ENCODE data around the gene POLE2.
A peak's percentile ranks its signal among the peaks of the same experiment; 100 is the strongest.

Gene POLE2

DNA sequence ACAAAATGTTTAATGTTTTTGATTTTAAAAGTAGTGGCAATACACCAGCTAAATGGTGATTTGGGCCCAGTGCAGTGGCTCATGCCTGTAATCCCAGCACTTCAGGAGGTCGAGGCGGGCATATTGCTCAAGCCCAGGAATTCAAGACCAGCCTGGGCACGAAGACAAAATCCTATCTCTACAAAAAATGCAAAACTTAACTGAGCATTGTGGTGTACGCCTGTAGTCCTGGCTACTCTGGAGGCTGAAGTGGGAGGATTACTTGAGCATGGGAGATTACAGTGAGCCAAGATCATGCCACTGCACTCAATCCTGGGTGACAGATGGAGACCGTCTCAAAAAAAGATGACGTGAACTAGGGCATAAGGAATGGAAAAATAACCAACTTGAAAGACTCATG, 72.2 kb downstream of the POLE2 start:
- no peak for DNase-seq

DNA sequence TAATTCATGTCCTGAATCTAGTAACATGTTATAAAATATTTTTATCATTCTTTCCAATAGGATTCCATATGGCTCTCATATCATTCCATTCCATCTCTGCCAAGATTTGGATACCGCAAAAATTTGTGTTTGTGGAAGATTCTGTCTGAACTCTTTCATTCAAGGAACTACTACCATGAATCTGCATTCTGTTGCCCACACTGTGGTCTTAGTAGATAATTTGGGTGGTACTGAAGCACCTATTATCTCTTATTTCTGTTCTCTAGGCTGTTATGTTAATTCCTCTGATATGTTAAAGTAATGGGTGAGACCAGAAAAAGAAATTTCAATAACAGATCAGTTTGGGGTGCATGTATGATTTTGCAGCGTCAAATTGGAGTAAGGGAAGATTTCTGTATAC, 73.8 kb downstream of the POLE2 start:
- DNase-seq = no peak

DNA sequence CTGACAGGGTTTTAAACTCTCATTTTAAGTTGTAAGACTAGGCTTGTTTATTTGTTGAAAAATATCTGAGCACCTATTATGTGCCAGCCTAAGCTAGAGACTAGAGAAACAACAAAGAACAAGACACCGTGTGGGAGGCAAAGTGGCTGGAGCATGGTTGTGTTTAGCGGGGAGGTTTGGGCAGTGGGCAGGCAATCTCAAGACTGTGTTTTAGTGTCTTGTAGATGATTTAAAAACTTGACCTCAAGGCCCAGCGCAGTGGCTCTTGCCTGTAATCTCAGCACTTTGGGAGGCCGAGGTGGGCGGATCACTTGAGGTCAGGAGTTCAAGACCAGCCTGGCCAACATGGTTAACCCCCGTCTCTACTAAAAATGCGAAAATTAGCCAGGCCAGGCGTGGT, 75.3 kb downstream of the POLE2 start:
- no peak for DNase-seq

DNA sequence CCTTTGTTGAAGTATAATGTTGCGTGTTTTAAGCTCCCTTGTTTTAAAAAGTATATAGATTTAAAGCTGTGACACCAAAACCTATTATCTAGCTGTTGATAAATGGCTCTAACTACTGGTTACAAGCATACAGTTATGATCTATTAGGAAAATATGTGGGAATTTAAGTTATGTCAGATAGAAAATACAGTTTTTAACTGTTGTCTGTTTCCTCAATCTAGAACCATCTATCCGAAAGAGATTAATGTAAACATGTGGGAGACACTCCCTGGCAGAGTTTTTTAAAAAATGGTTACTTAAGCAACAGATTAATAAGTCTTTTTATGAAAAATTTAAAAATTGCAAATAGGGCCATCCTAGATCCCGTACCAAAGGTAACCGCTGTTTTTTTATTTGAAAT, 75.8 kb downstream of the POLE2 start:
- DNase-seq = no peak

DNA sequence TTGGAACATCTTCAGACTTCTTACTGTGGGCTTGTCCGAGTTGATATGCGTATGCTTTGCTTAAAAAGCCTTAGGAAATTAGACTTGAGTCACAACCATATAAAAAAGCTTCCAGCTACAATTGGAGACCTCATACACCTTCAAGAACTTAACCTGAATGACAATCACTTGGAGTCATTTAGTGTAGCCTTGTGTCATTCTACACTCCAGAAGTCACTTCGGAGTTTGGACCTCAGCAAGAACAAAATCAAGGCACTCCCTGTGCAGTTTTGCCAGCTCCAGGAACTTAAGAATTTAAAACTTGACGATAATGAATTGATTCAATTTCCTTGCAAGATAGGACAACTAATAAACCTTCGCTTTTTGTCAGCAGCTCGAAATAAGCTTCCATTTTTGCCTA, 80.4 kb downstream of the POLE2 start:
- DNase-seq = no peak

DNA sequence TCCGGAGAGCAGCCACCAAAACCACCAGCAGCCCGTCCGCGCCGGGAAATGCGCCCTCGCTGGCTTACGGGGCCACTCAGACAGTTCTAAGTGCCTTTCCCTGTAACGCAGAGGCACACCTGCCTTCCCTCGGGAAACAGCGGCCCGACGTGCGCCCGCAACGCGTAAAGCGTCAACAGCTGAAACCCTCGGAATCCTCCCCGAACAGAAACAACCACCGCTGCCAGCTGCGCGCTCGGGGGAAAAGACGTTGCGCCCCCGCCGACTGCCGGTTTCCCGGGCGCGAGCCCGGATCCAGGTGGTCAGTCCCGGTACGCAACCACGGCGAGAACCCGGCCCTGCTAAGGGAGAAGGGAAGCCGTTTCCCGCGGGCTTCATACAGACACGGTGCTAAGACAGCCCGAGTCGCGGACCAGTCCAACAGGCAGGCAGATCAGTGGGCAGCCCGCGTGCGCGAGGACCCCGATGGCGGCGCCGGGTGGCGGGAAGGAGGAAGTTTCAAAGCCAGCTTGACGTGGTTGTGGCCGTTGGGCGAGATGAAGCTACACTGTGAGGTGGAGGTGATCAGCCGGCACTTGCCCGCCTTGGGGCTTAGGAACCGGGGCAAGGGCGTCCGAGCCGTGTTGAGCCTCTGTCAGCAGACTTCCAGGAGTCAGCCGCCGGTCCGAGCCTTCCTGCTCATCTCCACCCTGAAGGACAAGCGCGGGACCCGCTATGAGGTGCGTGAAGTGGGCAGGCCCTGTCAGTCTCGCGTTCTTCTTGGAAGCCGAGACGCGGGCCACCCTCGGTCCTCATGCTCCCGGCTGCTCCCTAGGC, 89.3 kb downstream of the POLE2 start, which contains the start of gene LRR1:
Gene LRR1 (plus strand): TSS at position 456 of the 816 bp plus-strand sequence. CDS start 81 bp downstream, at position 537.
- DNase-seq = peak; percentile 87

DNA sequence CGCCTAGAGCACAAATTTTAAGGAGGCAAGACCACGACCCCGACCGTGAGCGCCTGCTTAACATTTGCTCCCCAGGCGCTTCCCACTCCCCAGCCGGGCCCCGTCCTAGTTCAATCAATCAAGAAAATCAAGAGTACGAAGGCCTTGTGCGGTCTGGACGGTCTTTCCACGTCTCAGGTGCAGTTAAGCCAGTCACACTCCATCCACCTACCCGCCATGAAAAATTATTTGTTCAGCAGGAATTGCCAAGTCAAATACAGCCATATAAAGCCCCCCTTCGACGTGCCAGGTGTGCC, 89.9 kb downstream of the POLE2 start:
- DNase-seq = no peak

DNA sequence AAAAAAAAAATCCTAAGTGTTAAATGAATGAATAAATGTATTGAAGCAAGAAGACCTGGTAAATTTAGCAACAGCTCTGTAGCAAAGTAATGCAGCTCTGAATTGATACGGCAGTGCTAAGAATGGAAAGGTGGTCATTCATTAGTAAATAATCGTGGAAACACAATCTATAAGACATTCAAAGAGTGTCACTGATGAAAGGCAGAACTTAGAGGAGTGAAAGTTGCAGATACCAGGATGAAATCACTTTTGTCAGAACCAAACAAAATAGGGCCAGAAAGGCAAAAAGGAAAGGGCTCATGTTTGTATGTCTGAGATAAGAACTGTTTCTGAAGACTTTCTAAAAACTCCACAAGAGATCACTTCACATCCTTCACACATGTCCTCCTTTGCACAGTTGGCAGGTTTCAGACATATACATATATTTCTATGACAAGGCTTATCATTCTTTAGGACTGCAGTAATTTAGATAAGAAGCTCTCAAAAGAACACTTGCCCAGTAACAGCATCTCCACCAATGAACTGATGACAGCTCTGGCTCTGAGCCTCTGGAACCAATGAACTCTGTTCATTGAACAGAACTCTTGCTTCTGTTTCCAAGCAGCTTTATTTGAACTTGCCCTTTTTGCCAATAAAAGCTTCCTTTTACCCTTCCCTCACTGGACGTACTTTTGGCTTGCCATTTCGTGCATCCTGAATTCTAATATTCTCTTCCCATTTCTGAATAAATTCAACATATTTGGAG, 93.5 kb downstream of the POLE2 start:
- DNase-seq = no peak
